ENCODE measurements around the gene GSX2. TPM values are rescaled to one million over a fixed set of nuclear protein-coding genes. Genes with fewer than 3 reads are reported as not detected.
A peak's percentile ranks its signal among the peaks of the same experiment; 100 is the strongest.
"Not testable (repeated sequence)": the region's sequence is repeated elsewhere in the genome, so short reads cannot be mapped to it uniquely, and the experiment has no call there.

Gene GSX2
- total RNA-seq, result not detected

DNA sequence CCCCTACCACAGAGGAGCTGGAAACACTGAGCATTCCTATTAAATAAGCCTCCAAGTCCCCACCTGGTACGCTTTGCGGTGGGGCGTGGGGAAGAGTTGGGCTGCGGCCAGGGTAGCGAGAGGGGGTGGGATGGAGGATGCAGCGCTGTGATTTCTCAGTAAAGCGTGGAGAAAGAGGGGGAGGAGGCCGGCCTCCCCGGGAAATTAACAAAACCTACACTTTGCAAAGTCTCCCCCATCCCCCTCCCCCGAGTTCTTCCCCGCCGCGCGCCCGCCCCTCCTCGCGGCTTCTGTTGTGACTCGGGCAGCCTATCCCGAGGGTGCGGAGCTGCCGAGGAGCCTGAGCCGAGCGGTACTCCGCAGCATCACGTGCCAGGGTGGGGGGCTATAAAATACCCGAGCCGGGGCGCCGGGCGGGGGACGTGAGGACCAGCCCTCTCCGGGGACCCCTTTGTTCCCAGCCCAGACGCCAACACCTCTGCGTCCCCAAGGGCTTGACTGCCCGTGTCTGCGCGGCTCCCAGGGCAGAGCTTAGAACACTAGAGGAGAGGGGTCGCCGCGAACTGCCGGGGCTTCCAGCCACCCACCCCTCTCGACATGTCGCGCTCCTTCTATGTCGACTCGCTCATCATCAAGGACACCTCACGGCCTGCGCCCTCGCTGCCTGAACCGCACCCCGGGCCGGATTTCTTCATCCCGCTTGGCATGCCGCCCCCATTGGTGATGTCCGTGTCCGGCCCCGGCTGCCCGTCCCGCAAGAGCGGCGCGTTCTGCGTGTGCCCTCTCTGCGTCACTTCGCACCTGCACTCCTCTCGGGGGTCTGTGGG is at the start of gene GSX2:
Gene GSX2, plus strand, starts transcription at position 416 of the 827 bp plus-strand sequence. Its CDS starts 182 bp downstream, at position 598.
- DNase-seq, result no peak

DNA sequence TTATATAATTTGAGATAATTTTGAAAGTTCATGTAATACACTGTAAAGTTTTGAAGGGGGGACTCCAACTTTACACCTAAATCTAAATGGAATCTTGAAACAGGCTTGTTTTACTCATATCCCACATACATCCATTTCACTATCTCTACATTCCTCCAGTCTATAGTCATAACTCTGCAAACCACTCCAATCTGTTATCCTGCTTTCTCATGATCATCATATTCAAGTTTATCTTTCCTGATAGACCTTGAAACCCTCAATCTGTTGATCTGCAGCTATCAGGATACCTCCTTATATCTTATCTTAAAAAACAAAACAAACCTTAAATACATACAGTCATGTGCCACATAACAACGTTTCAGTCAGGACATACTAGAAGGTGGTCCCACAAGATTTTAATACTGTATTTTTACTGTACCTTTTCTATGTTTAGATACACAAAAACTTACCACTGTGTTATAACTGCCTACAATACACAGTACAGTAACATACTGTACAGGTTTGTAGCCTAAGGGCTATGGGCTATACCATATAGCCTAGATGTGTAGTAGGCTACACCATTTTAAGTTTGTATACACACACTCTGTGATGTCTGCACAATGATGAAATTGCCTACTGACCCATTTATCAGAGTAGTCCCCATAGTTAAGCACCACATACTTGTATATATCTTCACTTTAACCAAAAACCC is 49.6 kb upstream of the GSX2 start:
- no peak for DNase-seq

DNA sequence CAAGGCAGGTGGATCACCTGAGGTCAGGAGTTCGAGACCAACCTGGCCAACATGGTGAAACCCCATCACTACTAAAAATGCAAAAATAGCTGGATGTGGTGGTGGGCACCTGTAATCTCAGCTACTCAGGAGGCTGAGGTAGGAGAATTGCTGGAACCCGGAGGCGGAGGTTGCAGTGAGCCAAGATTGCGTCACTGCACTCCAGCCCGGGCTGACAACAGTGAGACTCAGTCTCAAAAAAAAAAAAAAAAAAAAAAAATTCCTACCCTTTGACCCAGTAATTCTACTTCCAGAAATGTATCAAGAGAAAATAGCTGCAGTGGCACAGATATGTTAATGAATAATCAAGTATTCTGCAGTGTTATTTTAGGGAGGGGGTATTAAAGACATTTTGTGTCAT is 46.6 kb upstream of the GSX2 start:
- DNase-seq, result not testable (repeated sequence)

DNA sequence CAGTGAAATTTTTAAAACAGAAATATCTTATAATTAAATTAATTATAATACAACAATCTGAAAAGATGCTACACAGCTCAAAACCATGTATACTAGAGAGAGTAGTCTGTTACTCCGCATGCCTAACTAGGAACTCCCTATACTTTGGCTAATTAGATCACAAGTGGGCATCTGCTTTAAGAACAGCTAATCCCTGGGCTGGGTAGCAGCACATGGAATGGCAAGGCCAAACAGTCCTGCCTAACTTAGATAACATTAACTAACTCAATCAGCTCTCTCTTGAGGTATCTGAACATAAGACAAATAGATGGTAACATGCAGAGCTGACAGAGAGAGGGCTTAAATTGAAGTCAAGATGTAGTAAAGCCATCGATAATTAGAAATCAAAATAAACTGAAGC is 45.5 kb upstream of the GSX2 start:
- DNase-seq, result no peak

DNA sequence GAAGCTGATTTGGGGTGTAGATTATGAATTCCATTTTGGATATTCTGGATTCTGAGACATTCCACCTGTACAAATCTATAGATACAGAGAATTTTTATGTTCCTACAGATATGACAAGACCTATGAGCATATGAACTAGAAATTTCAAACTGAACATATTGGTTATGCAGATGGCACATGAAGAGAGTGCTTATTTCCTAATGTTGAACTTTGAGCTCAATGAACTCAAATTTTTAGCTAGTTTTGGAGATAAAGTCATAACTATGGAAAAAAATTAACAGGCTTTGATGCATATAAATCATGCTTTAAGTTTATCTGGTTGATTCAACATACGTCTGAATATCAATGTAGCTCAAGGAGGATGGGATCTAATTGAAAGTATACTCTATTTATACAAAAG is 44.5 kb upstream of the GSX2 start:
- no peak for DNase-seq

DNA sequence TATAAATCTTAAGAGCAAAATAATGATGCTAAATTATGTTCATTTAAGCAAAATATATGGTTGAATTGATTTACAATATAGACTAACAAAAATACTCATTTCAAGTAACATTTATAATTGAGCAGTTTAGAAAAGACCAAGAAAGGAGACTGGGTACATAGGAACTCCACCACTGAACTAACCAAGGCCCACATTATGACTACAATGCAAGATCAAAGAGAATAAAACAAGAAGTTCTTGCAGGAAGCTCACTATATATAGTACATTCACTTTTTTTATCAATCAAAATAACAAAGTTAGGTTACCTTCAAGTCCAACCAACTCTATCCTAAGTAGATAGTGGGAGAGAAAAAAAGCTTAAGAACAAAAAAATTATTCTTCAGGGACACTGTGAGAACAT is 43.6 kb upstream of the GSX2 start:
- DNase-seq, result no peak

DNA sequence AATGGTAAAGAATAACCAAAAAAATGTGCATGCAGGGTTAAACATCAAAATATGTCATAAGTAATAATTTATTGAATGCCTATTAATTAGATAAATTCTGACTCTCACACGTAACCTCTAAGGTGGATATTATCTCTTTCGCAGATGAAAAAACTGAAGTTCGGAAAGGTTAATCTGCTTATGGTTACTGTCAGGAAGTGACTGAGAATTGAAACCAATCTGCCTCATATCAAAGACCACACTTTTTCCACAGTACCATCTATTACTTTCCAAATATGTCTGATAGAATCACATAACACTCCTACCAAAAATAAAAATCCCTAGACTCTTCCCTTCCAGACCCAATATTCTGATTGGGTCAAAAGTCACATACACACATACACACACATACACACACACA is 41.8 kb upstream of the GSX2 start:
- DNase-seq, result no peak

DNA sequence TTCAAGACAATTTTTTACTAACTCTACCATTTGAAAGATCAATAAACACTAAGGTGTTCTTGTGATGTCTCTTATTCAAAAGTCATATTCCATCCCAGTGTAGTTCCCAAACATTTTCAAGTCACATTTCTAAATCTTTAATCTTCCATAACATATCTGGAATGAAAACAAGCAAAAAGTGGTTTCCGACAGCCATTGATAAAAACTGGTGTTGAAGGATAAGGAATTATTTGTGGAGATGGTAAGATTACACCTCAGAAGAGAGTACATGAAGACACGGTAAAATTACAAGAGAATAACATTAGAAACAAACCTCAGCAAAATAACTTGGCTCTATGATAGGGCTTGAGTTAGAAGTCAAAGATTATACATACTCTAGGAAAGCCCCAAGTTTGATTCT is 39.8 kb upstream of the GSX2 start:
- no peak for DNase-seq

DNA sequence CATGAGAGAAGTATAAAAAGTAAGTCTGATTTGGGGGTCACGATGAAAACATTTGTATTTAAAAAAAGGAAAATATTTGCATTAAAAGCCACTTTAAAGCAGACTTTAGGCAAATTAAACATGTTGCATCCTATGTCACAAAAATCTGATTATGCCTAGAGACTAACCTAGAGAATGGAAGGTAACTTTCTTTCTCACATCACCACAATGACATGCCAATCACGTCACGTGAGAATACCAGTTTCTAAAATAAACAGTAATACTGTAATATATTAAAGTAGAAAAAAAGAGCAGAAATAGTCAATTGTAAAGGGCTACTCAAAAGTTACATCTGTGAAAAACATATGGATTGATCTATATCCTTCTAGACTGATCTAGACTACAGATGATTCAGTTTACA is 38.9 kb upstream of the GSX2 start:
- no peak for DNase-seq

DNA sequence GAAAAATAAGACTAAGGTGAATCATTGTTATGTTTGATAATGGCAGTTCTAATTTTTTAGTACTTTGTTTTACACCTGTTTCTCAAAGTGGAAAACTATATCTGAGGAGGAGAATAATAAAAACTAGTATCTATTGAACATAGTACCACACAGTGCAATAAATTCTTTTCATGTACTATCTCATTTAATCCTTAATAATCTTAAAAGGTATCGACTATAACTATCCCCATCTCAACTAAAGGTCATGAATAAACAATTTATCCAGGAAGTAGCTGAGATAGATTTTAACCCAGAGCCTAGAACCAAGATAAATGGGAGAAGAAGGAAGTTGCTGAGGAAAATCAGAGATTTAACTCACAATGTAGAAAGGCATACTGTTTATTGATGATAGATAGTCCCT is 38.1 kb upstream of the GSX2 start:
- no peak for DNase-seq

DNA sequence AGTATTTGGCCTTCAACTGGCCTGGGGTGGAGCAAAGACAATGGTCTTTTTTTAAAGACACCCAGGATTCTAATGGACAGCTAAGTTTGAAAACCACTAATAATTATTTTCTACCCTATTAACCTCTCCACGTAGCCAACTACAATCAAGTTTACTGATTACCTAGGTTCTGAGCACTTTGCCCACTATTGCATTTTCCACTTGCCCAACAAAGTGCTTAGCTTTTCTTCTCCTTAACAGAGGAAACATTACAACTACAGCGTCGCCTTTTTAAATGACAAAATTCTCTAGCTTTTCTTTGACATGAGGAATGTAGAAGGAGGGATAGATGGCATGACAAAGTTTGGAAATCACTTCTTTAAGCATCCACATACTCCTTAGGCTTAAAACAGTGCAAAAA is 37.6 kb upstream of the GSX2 start:
- DNase-seq, result no peak

DNA sequence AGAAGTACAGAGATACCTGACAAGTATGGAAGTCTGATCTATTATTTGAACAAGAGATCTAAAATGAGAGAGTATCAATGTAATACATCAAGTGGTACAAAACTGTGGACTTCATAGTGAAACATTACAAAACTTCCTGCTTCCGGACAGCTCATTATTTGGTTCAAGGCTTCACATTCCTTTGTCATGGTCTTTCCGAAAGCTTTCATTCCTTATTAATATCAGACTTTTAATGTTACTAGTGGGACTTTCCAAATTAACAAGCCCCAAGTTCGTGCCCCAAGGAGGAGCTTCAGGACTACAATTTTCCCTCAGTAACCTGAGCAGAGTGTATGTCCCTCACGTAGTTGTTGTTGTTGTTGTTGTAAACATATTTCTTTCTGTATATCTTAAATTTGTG is 36.7 kb upstream of the GSX2 start:
- DNase-seq, result no peak

DNA sequence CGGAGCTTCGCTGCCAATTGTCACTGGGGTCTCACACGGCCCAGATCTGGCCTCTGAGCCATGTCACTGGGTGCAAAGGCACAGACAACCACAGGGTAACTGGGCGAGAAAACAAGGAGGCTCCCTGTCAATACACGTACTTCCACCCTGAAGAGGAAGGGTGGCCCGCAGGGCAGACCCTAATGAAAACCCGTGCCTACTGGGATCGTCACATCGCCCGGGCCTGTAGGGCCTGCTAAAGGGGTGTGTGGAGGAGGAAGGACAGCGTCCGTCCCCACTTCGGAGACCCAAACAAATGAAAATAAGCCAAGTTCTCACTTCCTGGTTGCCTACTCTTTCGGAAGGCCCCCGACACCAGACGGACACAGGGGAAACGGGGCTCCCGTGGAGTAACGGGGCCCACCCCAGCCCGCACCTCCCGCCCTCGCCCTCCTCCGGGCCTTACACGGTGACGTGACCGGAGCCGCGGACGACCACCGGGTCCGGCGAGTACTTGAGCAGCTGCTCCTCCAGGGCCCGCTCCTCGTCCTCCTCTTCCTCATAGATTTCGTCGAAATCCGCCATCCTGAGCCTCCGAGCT is 36.1 kb upstream of the GSX2 start:
- peak; percentile 25 for DNase-seq

DNA sequence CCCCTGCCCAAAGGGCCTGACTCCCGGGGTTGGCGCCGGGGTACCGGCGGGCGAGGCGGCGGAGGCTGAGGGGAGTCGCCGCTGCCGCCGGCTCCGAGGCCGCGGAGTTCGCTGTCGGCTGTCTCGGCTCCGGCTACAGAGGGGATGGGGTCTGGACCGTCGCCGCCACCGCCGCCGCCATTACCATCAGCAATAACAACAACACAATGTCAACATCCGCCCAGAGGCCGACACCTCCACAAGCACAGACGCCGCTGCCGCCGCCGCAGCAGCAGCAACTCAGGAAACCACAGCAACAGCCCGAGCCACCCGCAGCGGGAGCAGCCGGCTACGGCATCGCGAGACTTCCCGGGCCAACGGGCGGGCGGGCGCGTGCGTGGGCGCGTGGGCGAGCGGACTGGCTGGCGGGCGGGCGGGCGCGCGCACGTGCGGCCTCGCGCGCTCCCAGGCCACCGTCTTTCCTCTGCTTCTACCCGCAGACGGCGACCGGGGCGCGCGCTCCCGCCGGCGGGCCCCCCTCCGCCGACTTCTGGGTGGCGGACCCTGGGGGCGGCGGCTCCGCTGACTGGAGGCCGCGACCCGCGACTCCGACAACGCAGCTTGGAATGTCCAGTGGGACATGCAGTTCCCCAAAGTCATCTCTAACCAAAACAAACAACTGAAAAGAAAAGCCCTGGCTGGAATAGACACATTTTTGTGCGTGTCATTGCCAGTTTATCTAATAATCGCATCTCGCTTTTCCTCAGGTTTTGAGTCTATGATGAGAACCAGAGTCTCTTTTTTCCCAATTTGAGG is 35.4 kb upstream of the GSX2 start, which contains the start of gene CHIC2:
Gene CHIC2, minus strand, starts transcription at position 289 of the 795 bp plus-strand sequence. CDS start 305 bp downstream, outside the sequence.
- DNase-seq, result peak; percentile 95

DNA sequence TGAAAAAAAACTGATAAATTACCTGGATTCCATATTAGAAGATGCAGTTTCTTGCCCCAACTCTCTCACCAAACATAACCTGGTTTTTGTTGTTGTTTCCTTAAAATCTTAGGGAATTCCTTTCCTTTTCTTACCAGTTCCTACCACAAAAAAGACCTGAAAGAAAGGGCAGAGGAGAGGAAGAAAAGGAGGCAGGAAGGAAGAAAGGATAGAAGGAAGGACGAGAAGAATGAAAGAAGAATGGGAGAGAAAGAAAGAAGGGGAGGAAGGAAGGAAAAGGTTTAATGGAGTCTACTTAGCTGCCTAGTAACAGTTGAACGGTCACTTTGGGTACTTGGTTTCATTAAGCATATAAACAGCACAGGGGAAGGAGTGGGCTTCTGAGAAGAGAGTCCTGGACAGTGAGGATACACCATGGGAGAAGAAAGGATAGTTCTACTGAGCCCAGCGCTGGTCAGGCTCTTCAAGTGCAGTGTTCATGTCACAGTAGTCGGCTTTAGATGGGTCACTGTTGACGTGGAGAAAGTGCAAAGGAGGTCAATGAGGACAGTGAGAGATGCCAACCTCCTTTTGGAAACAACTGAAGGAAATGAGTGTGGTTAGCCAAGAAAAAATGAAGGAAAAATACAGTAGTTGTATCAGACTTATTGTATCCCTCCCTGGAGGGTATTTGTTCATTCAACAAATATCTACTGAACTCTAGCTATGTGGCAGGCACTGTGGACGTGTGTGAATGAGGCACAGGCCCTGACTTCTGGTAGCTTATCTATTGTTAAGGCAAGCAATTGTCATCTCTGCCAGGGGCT is 34.5 kb upstream of the GSX2 start:
- no peak for DNase-seq

DNA sequence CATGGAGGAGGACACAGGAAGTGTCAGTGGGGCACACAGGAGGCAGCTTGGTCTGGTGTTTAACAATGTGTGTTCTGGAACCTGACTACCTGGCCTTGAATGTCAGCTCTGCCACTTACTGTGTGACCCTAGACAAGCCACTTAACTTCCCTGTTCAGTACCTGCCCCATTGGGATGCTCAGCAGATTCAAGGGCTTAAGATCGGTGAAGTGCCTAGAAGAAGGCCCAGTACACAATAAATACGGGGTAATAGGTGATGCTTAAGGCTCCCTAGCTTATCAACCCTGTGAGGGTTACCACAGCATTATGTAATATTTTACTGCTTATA is 33.9 kb upstream of the GSX2 start:
- no peak for DNase-seq

DNA sequence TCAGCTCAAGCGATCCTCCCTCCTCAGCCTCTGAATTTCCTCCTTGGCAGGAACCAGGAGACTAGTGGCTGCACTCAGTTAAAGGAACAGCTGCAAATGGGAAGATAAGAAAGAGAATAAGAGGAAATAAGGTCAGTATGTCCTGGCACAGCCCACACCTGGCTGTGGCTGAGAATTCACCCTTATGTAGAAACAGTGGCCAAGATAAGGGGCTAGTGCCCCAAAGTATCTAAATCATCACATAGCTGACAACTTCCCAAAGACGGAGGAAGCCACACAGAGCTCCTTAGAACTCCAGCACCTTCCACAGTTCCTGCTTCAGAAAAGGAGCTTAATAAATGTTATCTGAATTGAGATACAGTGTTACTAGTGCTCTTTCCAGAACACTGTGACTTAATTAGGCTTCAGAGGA is 33.2 kb upstream of the GSX2 start:
- no peak for DNase-seq

DNA sequence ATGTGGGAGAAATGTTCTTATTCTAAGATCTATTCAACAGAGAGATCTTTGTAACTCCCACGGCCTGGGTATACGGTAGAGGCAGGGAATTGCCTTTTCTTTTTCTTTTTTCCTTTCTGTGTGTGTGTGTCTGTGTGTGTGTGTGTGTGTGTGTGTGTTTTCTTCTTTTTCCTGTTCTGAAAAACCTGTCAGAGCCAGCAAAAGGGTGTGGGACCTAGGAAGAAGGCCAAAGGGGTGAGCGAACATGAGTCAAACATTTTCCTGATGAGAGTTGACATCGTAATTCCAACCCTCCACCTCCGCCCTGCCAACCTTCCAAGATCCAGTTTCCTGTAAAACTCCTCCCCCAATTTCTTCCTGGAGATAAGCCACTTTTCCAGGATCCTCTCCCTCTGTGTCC is 32.8 kb upstream of the GSX2 start:
- DNase-seq, result no peak

DNA sequence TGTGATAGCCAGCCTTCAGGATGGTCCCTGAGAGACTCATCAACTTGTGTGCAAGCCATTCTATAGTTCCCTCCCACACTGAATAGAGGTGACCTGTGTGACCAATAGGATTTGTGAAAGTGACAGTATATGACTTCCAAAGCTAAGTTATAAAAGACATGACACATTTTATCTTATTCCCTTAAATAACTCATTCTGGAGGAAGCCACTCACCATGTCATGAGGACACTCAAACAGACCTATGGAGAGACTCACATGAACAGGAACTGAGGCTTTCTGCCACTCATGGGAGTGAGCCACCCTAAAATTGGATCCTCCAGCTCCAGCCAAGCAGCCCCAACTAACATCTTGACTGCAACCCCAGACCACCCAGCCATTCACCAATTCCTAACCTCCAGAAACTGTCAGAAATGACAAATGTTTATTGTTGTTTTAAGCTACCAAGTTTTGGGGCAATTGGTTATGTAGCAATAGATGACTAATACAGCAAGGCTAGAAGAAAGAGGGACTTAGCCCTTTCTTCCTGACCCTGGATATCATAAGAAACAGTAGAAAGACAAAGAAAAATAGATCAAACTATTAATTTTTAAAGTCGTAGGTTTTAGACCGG is 26.6 kb upstream of the GSX2 start:
- no peak for DNase-seq

DNA sequence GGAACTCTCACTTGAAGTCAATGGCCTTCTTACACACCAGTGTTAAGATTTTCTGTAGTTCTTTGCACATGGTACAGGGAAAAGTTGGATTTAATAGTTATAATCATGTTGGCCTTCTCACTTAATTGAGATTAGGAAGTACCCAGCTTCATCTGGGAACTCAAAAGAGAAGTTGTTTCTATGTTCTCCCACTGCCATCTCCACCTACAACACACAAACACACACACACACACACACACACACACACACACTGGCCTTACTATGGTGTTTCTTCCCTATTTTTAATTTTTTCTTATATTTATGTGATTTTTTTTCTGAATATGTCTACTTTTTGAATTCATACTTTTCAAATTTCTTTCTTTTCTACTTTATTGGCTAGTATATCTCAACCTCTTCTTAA is 25.6 kb upstream of the GSX2 start:
- no peak for DNase-seq

DNA sequence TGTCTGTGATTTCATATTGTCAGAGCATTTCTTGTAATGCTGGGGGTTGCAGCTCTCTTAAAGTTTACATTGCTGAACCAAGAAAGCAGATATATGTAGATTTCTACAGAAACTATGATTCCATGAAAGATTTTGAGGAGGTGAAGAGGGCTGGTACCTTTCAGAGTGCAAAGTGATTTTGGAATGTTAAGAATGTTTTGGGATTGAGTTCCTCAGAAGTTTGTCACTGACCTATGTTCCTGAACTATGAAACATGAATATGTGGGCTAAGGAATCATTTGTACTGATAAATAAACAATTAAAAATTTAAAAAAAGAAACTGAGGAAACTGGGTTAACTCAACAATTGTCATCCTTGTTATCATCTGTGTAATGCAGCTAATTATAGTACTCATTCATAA is 23.3 kb upstream of the GSX2 start:
- no peak for DNase-seq

DNA sequence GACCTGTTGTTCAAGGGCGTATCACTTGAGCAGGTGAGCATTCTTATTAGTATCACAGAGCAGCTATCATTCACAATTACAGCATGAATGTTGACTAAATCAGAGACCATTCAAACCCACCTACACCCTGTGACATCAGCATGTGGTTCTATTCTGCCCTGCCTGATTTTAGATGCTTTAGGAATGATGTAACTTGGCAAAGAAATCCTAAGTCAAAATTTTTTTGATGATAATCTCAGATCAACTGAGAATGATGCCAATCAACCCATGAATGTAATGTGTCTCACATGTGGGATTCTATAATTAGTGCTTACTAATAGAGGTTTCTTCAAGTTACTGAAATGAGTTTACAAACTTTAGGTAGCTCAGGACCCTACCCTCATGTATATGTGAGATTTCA is 22.2 kb upstream of the GSX2 start:
- no peak for DNase-seq
